Mucosa of gallbladder (tissue), 1 donor: ENCODE measurements around the gene MEF2C. TPM values are rescaled to one million over a fixed set of nuclear protein-coding genes. Genes with fewer than 3 reads are reported as not detected.

ENCODE experiments used
- DNase-seq: peaks from one replicate; pipeline ENCODE4 v3.0.0-alpha.2; 2020; ENCODE audit warnings: low spot score
- total RNA-seq: library from RNA; stranded (reverse); gene quantifications from one replicate; pipeline ENCODE4 v1.2.1, GENCODE V29; 2021
- donor health status: DM: no; HTN: no; CAD: no.

Gene MEF2C
- total RNA-seq, 1 donor from 2014 or later = 56.9 TPM

DNA sequence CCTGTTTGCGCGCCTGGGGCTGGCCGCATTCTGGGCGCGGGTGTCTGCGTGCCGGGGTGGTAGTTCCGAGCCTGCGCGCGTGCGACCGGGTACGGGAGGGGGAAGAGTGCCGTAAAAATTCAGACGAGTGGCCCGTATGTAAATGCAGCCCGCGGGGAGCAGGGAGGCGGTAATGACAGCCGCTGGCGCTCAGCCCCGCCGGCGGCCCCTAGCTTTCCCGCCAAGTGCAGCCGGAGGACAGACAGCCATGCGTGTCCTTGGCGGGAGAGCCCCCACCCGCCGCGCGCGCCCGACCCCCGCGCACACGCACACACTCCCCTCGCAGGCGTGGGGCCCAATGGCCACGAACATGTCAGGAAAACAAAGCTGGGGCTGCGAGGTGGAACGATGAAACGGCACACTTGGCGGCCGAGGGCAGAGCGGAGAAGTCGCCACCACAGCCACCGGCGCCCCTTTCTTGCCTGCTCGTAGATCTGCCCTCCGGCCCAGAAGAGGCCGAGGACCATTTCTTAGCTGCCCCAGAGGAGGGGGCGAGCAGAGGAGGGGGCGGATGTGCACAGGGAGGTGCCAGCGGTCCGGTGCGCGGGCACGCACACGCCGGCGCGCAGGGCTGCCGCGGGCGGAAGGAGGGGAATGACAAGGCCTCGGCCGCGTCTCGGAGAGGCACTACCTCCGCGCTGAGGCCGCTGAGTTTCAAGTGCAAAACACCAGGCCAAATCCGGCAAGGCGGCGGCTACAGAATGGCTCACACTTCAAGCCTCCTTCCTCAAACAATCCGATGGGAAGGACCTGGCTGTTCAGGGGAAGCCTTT is 208.4 kb downstream of the MEF2C start:
- no peak for DNase-seq

DNA sequence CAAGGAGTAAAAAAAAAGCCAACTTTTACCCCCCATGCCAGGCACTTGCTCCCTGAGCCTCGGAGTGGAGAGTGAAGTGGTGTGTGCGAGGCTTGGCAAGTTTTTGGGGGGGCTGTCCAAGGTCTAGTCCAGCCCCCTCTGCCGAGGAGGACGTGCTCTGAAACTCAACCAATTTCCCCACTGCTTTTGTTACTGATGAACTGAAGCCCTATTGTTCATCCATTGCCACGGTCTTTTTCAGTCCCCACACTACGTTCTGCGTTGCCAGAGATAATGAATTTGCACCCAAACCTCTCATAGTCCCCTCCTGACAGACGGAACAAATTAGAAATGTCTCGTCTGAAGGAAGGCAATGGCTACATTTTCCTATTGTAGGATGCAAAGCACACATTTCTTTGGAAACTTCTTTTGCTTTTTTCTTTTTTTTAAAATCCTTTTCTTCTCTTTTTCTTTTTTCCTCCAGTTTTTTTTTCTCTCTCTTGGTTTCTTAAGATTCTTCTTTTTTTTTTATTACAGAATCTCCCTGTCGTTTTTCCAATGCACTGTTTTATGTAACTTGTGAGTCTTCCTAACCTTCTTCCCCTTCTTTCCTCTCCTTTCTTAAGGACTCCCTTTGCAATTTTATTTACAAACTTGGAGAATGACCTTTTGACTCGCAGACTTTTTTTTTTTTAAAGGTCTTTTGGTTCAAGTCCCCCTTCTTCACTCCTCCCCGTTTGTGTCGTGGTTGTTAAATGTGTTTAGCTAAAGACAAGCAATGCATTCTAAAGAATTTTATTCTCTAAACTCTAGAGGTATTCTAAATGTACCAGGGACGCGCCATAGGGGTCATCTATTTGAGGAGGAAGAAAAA is 209.5 kb downstream of the MEF2C start:
- no peak for DNase-seq

DNA sequence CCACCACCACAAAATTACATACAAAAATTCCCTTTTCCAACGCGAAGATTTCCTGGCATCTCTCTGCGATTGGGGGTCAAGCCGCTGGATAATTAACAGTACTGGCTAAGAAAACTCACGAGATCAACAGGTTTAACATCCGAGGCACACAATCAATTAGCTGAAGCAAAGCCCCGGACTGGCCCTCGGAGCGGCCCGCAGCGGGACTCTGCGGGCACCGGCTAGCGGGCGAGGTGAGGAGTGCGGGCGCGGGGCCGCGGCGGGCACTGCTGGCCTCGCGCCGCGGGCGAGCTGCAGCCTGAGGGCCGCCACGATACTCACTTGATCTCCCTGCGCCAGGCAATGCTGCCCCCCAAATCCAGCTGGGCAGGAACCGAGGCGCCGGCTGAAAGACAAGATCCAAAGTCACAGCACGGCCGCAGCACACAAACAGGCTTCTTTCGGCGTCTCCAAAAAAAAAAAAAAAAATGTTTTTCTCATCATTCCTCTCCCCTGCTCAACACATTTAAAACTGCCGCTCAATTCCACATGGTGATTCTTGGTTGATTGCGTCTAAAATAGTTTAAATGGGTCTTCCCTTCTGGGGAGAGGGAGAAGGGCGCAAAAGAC is 210.2 kb downstream of the MEF2C start:
- DNase-seq = no peak

DNA sequence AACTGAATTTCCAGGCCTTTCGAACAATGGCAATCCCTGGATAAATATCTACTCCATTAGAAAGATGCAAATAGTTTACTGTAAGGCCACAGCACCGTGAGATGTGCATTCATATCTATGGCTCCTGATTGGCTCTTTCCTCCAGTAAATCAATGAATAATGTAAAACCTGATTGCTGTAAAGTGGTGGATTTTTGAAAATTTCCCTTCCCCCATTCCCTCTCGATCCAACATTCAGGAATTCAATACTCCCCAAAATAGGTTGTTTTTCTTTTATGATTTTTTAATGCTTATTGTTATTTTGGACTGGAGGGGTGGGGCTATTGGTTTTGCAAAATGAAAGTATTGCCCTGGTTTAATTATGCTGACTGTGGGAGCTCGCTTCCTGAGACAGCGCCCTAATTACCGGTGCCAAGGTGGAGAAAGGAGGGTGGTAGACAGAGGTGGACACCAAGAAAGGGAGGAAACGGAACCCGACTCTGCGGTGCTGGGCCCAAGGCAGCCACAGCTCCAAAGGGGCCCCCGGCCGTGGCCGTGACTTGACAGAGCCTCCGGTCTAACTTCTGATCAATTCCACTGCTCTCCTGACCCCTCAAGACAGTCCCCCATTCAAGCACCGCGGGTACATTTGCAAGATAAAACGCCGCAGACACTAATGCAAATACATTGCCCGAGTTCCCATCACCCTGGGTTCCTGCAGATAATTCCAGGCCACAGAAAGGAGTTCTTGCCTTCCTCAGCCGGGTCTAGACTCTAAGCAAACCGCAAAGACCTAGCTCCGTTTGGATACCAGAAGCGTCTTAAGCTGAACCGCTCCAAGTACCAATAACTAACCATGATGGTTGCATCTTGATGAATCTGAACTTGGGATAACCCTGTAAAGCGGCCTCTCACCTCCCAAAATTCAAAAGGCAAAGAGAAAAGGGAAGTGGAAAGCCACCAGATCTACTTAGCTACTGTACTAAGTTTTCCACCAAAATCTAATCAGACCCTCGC is 211.2 kb downstream of the MEF2C start:
- DNase-seq = no peak

DNA sequence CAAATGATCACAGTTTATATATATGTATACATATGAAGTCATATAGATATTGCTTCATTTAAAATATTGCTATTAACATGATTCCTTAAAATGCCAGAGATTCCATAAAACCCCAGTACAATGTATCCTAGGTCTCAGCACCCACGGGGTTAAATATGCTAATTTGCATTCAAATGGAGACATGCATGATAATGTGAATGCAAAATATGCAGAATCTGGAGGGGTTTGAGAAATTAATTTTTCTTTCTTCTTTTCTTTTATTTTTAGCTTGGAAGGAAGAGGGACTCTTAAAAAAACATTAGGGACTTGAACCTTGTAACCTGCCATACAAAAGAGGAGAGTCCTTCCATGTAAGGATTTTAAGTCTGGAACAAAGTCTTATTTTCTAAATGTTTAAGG is 211.9 kb downstream of the MEF2C start:
- DNase-seq = no peak

DNA sequence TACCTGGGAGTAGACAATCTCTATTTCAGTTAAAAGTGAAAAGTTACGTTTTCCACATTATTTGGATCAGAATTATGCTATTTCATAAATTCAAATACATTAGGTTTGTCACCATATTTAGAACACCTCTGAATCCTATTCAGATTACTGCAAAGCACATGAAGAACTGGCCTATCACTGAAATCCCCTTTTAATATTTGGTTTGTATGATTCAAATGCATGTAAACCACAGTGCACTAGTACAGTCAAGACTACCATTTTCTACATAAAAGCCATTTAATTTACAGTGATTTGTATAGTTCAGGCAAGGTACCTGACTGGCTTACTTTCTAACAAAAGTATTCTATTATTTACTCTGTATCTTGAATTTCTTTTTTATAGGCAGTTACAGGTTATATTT is 212.5 kb downstream of the MEF2C start:
- no peak for DNase-seq

DNA sequence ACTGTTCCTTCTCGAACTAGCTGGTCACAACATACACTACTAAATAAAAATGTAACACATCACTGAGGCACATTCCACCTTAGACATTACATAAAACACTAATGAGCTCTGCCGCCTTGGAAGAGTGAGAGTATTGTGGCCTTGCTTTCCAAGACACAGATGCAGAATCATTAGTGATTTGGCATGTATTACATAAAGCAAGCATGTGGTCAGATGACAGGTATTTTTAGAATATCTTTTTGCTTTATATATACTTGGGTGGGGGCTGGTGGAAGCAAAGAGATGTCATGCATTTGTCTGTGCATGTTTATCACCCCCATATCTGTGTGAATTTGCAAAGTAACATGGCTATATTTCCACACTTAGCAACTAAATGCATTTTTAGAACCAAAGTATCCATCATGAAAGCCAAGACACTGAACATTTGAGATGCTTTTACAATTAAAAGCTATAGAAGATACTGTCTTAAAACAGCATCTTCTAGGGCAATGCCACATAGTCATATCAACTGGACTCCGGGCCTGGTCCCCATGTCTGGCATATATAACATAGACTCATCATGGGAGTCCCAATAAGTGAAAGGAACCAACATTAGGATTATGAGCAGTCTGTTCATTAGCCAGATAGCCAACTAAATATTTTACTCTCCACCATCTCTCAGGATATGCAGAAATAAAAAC is 213.5 kb downstream of the MEF2C start:
- DNase-seq = no peak

DNA sequence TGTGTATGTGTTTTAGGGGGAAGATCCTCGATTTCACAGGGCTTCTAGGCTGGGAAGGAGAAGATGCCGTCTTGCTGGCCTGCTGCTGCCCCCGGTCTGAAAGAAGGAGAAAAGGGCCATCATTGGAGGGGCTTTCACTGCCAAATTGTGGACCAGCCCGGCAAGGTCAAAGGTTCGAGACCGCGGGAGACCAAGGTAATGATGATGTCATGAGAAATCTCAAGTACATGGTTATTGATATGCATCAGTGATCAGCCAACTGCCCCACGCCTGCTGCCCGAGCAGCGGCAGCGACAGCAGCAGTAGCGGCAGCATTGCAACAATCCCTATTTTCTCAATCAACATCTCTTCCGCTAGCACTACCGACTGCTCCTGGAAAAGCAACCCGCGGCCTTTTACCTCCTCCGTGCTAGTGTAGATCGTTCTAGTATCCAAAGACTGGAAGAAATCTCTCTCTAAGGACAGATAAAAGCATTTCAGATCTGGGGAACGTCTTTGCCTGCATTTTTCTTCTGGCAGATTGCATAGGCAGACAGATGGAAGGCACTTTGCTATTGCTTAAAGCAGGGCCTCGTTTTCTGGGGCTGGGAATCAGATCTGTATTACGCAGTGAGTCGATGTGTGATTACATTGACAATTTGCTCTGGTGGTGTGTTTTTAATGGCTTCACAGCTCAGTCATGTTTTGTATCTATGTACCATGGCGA is 215.3 kb downstream of the MEF2C start:
- DNase-seq = no peak
